ENCODE data around the gene OR5I1. TPM values are rescaled to one million over a fixed set of nuclear protein-coding genes. Genes with fewer than 3 reads are reported as not detected.

The OR5I1 gene
- total and polyA plus RNA-seq, 2 of the 8 experiments (the other 6 are each of a cell fraction or from before 2014, with no cell fraction given) = not detected

DNA sequence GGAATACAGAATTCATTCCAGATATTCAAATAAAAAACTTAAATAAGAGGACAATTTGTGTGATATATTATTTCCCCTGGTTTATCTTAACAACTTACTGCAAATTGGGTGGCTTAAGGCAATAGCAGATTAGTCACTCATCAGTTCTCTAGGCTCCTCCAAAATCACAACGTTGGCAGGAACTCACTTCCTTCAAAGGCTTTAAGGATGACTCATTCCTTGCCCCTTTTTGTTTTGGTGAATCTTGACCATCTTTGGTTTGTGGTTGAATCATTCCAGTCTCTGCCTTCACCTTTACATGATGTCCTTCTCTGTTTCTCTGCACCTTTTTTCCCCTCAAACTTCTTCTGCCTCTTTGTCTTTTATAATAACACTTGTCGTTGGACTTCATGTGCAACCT, 30.2 kb upstream of the OR5I1 start (continued):
- TF ChIP-seq, protein P1, sequence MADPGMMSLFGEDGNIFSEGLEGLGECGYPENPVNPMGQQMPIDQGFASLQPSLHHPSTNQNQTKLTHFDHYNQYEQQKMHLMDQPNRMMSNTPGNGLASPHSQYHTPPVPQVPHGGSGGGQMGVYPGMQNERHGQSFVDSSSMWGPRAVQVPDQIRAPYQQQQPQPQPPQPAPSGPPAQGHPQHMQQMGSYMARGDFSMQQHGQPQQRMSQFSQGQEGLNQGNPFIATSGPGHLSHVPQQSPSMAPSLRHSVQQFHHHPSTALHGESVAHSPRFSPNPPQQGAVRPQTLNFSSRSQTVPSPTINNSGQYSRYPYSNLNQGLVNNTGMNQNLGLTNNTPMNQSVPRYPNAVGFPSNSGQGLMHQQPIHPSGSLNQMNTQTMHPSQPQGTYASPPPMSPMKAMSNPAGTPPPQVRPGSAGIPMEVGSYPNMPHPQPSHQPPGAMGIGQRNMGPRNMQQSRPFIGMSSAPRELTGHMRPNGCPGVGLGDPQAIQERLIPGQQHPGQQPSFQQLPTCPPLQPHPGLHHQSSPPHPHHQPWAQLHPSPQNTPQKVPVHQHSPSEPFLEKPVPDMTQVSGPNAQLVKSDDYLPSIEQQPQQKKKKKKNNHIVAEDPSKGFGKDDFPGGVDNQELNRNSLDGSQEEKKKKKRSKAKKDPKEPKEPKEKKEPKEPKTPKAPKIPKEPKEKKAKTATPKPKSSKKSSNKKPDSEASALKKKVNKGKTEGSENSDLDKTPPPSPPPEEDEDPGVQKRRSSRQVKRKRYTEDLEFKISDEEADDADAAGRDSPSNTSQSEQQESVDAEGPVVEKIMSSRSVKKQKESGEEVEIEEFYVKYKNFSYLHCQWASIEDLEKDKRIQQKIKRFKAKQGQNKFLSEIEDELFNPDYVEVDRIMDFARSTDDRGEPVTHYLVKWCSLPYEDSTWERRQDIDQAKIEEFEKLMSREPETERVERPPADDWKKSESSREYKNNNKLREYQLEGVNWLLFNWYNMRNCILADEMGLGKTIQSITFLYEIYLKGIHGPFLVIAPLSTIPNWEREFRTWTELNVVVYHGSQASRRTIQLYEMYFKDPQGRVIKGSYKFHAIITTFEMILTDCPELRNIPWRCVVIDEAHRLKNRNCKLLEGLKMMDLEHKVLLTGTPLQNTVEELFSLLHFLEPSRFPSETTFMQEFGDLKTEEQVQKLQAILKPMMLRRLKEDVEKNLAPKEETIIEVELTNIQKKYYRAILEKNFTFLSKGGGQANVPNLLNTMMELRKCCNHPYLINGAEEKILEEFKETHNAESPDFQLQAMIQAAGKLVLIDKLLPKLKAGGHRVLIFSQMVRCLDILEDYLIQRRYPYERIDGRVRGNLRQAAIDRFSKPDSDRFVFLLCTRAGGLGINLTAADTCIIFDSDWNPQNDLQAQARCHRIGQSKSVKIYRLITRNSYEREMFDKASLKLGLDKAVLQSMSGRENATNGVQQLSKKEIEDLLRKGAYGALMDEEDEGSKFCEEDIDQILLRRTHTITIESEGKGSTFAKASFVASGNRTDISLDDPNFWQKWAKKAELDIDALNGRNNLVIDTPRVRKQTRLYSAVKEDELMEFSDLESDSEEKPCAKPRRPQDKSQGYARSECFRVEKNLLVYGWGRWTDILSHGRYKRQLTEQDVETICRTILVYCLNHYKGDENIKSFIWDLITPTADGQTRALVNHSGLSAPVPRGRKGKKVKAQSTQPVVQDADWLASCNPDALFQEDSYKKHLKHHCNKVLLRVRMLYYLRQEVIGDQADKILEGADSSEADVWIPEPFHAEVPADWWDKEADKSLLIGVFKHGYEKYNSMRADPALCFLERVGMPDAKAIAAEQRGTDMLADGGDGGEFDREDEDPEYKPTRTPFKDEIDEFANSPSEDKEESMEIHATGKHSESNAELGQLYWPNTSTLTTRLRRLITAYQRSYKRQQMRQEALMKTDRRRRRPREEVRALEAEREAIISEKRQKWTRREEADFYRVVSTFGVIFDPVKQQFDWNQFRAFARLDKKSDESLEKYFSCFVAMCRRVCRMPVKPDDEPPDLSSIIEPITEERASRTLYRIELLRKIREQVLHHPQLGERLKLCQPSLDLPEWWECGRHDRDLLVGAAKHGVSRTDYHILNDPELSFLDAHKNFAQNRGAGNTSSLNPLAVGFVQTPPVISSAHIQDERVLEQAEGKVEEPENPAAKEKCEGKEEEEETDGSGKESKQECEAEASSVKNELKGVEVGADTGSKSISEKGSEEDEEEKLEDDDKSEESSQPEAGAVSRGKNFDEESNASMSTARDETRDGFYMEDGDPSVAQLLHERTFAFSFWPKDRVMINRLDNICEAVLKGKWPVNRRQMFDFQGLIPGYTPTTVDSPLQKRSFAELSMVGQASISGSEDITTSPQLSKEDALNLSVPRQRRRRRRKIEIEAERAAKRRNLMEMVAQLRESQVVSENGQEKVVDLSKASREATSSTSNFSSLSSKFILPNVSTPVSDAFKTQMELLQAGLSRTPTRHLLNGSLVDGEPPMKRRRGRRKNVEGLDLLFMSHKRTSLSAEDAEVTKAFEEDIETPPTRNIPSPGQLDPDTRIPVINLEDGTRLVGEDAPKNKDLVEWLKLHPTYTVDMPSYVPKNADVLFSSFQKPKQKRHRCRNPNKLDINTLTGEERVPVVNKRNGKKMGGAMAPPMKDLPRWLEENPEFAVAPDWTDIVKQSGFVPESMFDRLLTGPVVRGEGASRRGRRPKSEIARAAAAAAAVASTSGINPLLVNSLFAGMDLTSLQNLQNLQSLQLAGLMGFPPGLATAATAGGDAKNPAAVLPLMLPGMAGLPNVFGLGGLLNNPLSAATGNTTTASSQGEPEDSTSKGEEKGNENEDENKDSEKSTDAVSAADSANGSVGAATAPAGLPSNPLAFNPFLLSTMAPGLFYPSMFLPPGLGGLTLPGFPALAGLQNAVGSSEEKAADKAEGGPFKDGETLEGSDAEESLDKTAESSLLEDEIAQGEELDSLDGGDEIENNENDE (IDR thresholded peaks at IDR 0.05; ENCODE audit: insufficient replicate concordance, low read length) = no peak
- no peak for TF ChIP-seq ZNF274 (IDR thresholded peaks at IDR 0.05; ENCODE audit: borderline replicate concordance, extremely low read depth, low read length)
- TF ChIP-seq RXRA (IDR thresholded peaks at IDR 0.05; ENCODE audit: insufficient read depth, low read depth, low read length) = no peak
- no peak for TF ChIP-seq MAFK (IDR thresholded peaks at IDR 0.05; ENCODE audit: low read depth, low read length)
- TF ChIP-seq BRCA1 (IDR thresholded peaks at IDR 0.05; ENCODE audit: low read depth, low read length) = no peak
- TF ChIP-seq RNF2 (IDR thresholded peaks at IDR 0.05; ENCODE audit: borderline replicate concordance, low read depth, low read length, missing control alignments, poor library complexity, severe bottlenecking) = no peak
- no peak for TF ChIP-seq POLR2A (IDR thresholded peaks at IDR 0.05; ENCODE audit: control extremely low read depth in 1 of 2, low read depth in 2 of 2, low read length in 2 of 2)
- no peak for TF ChIP-seq EGR1 (IDR thresholded peaks at IDR 0.05; ENCODE audit: borderline replicate concordance, low read depth, low read length)
- no peak for TF ChIP-seq SP1 (IDR thresholded peaks at IDR 0.05; ENCODE audit: low read depth, low read length)
- TF ChIP-seq TEAD4 (IDR thresholded peaks at IDR 0.05; ENCODE audit: low read depth, low read length) = no peak
- no peak for TF ChIP-seq TBP (IDR thresholded peaks at IDR 0.05; ENCODE audit: low read depth, low read length)
- TF ChIP-seq CEBPB (IDR thresholded peaks at IDR 0.05; ENCODE audit: low read depth, low read length) = no peak
- TF ChIP-seq NANOG (IDR thresholded peaks at IDR 0.05; ENCODE audit: insufficient read depth, low read depth, low read length, poor library complexity, severe bottlenecking) = no peak

Data from H1 (cell line).